ENCODE measurements around the gene MUTYH.
"Not testable (repeated sequence)": the region's sequence is repeated elsewhere in the genome, so short reads cannot be mapped to it uniquely, and the experiment has no call there.

MUTYH gene

GRCh38 chr1:45299296-45299695 lies 40.9 kb downstream of the MUTYH start:
- H3K4me1 Mint-ChIP-seq (ENCODE audit: low read depth) = peaks cover 4% of the 10 kb centered on the region
- no peak overlapping the region for H3K4me3 Mint-ChIP-seq
- H3K36me3 Mint-ChIP-seq (ENCODE audit: low read depth) = peaks cover 9% of the 10 kb centered on the region
- intact Hi-C loops (cut with micrococcal nuclease) = no loop called here
- H3K27ac Mint-ChIP-seq = no peak overlapping the region
- no peaks in the 10 kb centered on the region for H3K27me3 Mint-ChIP-seq
- H3K9me3 Mint-ChIP-seq = no peaks in the 10 kb centered on the region

GRCh38 chr1:45297666-45298356 lies 42.4 kb downstream of the MUTYH start:
- no peaks in the 10 kb centered on the region for H3K27me3 Mint-ChIP-seq
- no peak overlapping the region for H3K27ac Mint-ChIP-seq
- H3K36me3 Mint-ChIP-seq (ENCODE audit: low read depth) = no peaks in the 10 kb centered on the region
- H3K4me3 Mint-ChIP-seq = no peak overlapping the region
- H3K9me3 Mint-ChIP-seq = no peaks in the 10 kb centered on the region
- intact Hi-C loops (cut with micrococcal nuclease) = no loop called here
- H3K4me1 Mint-ChIP-seq (ENCODE audit: low read depth) = no peaks in the 10 kb centered on the region

GRCh38 chr1:45291716-45292115 lies 48.5 kb downstream of the MUTYH start:
- Mint-ChIP-seq H3K9me3 (no peaks in the 10 kb centered on the region), H3K36me3 (ENCODE audit: low read depth) (no peaks in the 10 kb centered on the region), H3K27ac (no peak overlapping the region), H3K27me3 (no peaks in the 10 kb centered on the region), H3K4me3 (no peak overlapping the region), H3K4me1 (ENCODE audit: low read depth) (no peaks in the 10 kb centered on the region)
- intact Hi-C loops (cut with micrococcal nuclease) = no loop called here

GRCh38 chr1:45291002-45291401 lies 49.2 kb downstream of the MUTYH start:
- H3K4me3 Mint-ChIP-seq; H3K4me1 Mint-ChIP-seq (ENCODE audit: low read depth); H3K27me3 Mint-ChIP-seq; intact Hi-C loops (cut with micrococcal nuclease); H3K9me3 Mint-ChIP-seq; H3K36me3 Mint-ChIP-seq (ENCODE audit: low read depth); H3K27ac Mint-ChIP-seq: not testable (repeated sequence)

GRCh38 chr1:45286521-45286920 lies 53.7 kb downstream of the MUTYH start:
- H3K4me1 Mint-ChIP-seq (ENCODE audit: low read depth); intact Hi-C loops (cut with micrococcal nuclease); H3K4me3 Mint-ChIP-seq; H3K27ac Mint-ChIP-seq; H3K27me3 Mint-ChIP-seq; H3K9me3 Mint-ChIP-seq; H3K36me3 Mint-ChIP-seq (ENCODE audit: low read depth): not testable (repeated sequence)

GRCh38 chr1:45284858-45285257 lies 55.4 kb downstream of the MUTYH start:
- H3K27me3 Mint-ChIP-seq; H3K9me3 Mint-ChIP-seq; H3K4me1 Mint-ChIP-seq (ENCODE audit: low read depth); H3K27ac Mint-ChIP-seq; intact Hi-C loops (cut with micrococcal nuclease); H3K36me3 Mint-ChIP-seq (ENCODE audit: low read depth); H3K4me3 Mint-ChIP-seq: not testable (repeated sequence)

- no peak overlapping the region for H3K27ac Mint-ChIP-seq
- peaks cover 7% of the 10 kb centered on the region for H3K4me1 Mint-ChIP-seq (ENCODE audit: low read depth)
- intact Hi-C loops (cut with micrococcal nuclease) = no loop called here
- no peak overlapping the region for H3K4me3 Mint-ChIP-seq
- H3K36me3 Mint-ChIP-seq (ENCODE audit: low read depth) = no peaks in the 10 kb centered on the region
- no peaks in the 10 kb centered on the region for H3K27me3 Mint-ChIP-seq
- no peaks in the 10 kb centered on the region for H3K9me3 Mint-ChIP-seq
Measured at GRCh38 chr1:45282351-45282750, 57.9 kb downstream of the MUTYH start.

Measured in dendritic cell treated with granulocyte-macrophage colony-stimulating factor and Interleukin-4, amounts not matched to agents 40 ng/mL and 50 ng/mL, for 4 days (primary cell).